Naive thymus-derived CD4-positive, alpha-beta T cell (primary cell): Measurements from ENCODE around the gene GTPBP4. TPM values are rescaled to one million over a fixed set of nuclear protein-coding genes. Genes with fewer than 3 reads are reported as not detected.

ENCODE experiments used
- ATAC-seq: fragments of 150-1000 bp; cut with Tn5 transposase; 2 replicates; pipeline ENCODE4 v1.10.0; 2021; ENCODE audit warnings: mild to moderate bottlenecking, moderate library complexity
- CTCF ChIA-PET: fragments of 350-600 bp; sonication (Branson Sonifier 250); formaldehyde crosslinking; loops from one replicate; lab custom pipeline; 2021; ENCODE audit warnings: antibody characterized with exemption; lab: Charles Lee
- POLR2A ChIA-PET: fragments of 350-600 bp; sonication (Branson Sonifier 250); formaldehyde crosslinking; loops from one replicate; lab custom pipeline; 2021; ENCODE audit warnings: antibody characterized with exemption, inconsistent platforms; lab: Charles Lee
- DNase-seq, 9 donors: peaks; one replicate each; pipeline versions ENCODE4 v3.0.0 to v3.0.0-alpha.2; 2020 to 2022; ENCODE audit warnings: mixed read lengths in 1 of 9
- H3K27ac ChIP-seq: one replicate; pipeline ENCODE4 v1.7.0; 2013; ENCODE audit warnings: mild to moderate bottlenecking, low read depth, low read length, moderate library complexity
- H3K27me3 ChIP-seq, 2 donors: one replicate each; pipeline ENCODE4 v1.7.0; 2013; ENCODE audit warnings: low read length in 2 of 2, mild to moderate bottlenecking in 2 of 2, moderate library complexity in 2 of 2; ENCODE audit not compliant: control insufficient read depth in 2 of 2, insufficient read depth in 2 of 2
- H3K36me3 ChIP-seq, 3 experiments: 1 replicate in 2 of 3; 2 replicates in 1 of 3; pipeline ENCODE4 v1.7.0; 2013; ENCODE audit warnings: low read length in 3 of 3, mild to moderate bottlenecking in 3 of 3, moderate library complexity in 1 of 3; ENCODE audit not compliant: insufficient read depth in 3 of 3, control insufficient read depth in 2 of 3
- H3K4me1 ChIP-seq, 2 donors: one replicate each; pipeline ENCODE4 v1.7.0; 2013; ENCODE audit warnings: low read length in 2 of 2, mild to moderate bottlenecking in 2 of 2, moderate library complexity in 1 of 2; ENCODE audit not compliant: control insufficient read depth in 2 of 2, insufficient read depth in 2 of 2
- H3K4me3 ChIP-seq: 2 replicates; pipeline ENCODE4 v1.7.0; 2013; ENCODE audit warnings: mild to moderate bottlenecking, low read length
- H3K9me3 ChIP-seq, 3 experiments: 1 replicate in 2 of 3; 2 replicates in 1 of 3; pipeline ENCODE4 v1.7.0; 2013; ENCODE audit warnings: low read length in 3 of 3; ENCODE audit not compliant: control insufficient read depth in 2 of 3
- H3K27ac Mint-ChIP-seq, 9 donors: one replicate each; pipeline ENCODE4 v1.8.0; 2020 to 2022; ENCODE audit warnings: mixed read lengths in 9 of 9, mild to moderate bottlenecking in 8 of 9, moderate library complexity in 5 of 9, inconsistent platforms in 2 of 9
- H3K27me3 Mint-ChIP-seq, 5 donors: one replicate each; pipeline ENCODE4 v1.8.0; 2021 to 2022; ENCODE audit warnings: mixed read lengths in 5 of 5, mild to moderate bottlenecking in 1 of 5
- H3K36me3 Mint-ChIP-seq, 5 donors: one replicate each; pipeline ENCODE4 v1.8.0; 2020 to 2022; ENCODE audit warnings: mixed read lengths in 5 of 5, mild to moderate bottlenecking in 3 of 5, inconsistent platforms in 1 of 5
- H3K4me1 Mint-ChIP-seq, 7 donors: one replicate each; pipeline ENCODE4 v1.8.0; 2020 to 2022; ENCODE audit warnings: mixed read lengths in 7 of 7, mild to moderate bottlenecking in 3 of 7, inconsistent platforms in 1 of 7
- H3K4me3 Mint-ChIP-seq, 10 donors: one replicate each; pipeline ENCODE4 v1.8.0; 2020 to 2022; ENCODE audit warnings: mild to moderate bottlenecking in 10 of 10, mixed read lengths in 10 of 10, moderate library complexity in 6 of 10, inconsistent platforms in 2 of 10
- H3K9me3 Mint-ChIP-seq, 11 donors: one replicate each; pipeline ENCODE4 v1.8.0; 2020 to 2022; ENCODE audit warnings: mixed read lengths in 11 of 11, mild to moderate bottlenecking in 4 of 11, inconsistent platforms in 1 of 11, moderate library complexity in 1 of 11
- intact Hi-C, 2 donors: fragments of 100-400 bp; cut with micrococcal nuclease; formaldehyde crosslinking; loops; one replicate each; pipeline ENCODE4 v1.15.1; 2023
- polyA plus RNA-seq, 2 donors: library from polyadenylated mRNA; unstranded; fragments of 300-500 nt; fragmentation: Illumina TruSeq; gene quantifications; one replicate each; pipeline ENCODE4 v1.2.3, GENCODE V29; 2021
- total RNA-seq, 6 experiments: library from RNA in 5 of 6; stranded (reverse) in 5 of 6; gene quantifications; 1 replicate in 5 of 6; 2 replicates in 1 of 6; pipeline ENCODE4 v1.2.3 and lab custom pipeline; 2021 to 2026

Gene GTPBP4
- total and polyA plus RNA-seq, 7 experiments from 2014 or later, result 17.4 to 81.8 (median 42.2) TPM

DNA sequence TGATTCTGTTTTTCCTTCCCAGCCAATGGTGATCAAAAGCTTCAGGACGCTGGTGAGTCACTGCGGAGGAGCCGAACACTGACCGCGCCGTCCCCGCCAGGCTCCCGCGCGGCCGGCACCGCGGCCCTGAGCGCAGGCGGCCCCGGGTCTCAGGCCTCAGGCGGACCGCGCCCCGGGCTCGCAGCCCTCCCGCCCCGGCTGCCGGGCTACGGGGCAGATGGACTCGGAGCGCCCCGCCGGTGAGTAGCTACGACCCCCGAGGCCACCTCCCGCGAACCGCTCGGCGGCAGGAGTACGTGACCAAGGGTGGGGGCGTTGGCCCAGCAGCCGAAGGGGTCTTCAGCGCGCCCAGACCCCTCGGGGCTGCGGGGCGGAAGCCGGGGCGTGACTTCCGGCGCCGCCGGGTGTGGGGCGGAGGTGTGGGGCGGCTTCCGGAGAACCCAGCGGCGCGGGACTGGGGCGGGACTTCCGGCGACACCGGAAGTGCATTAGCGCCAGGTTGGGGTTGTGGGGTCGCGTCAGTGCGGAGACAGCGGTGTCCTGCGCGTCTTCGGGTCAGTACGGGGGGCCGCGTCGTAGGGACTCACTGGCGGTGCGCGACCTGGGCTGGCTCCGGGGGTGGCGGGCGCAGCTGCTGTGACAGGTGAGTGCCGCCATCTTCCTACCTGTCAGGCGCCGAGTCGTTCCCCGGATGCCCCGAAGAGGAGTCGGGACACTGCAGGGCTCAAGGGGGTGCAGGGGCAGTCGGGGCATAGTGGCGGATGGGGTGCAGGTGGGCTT is 68.3 kb downstream of the GTPBP4 start, which contains the start of gene WDR37:
Gene WDR37, plus strand, starts transcription at position 60 of the 780 bp plus-strand sequence. CDS start 15,771 bp downstream, outside the sequence.
- no peaks in the 10 kb centered on the region for H3K27me3 Mint-ChIP-seq
- DNase-seq (peak; percentile 79 to 92 (median 87)), ATAC-seq (peak; percentile 95)
- Histone ChIP-seq H3K4me1 (peaks cover 54 to 59% of the 10 kb centered on the region in 2 donors), H3K27ac (peak within 1 kb of the TSS; percentile 88), H3K27me3 (no peaks in the 10 kb centered on the region), H3K4me3 (peak within 1 kb of the TSS; percentile 82), H3K36me3 (peaks cover 0 to 14% (median 0%) of the 10 kb centered on the region in 3 experiments), H3K9me3 (no peaks in the 10 kb centered on the region)
- H3K36me3 Mint-ChIP-seq, result peaks cover 0 to 26% (median 6%) of the 10 kb centered on the region in 5 donors
- ChIA-PET CTCF (no interaction called here), POLR2A (interaction anchor here (0.6 to 1.2 kb wide), 4 partner anchors 8 to 170 kb away, joined by 3 to 6 read pairs (median 3); partner anchors contain the start of gene IDI1)
- intact Hi-C loops, result loop anchor here (1.0 to 5.0 kb wide), 6 partner anchors 8 to 919 kb away; partner anchors contain the start of genes GTPBP4 (in 2 of the 2), LARP4B (in 1 of the 2) and ZMYND11 (in 1 of the 2)
- H3K27ac Mint-ChIP-seq, result peak within 1 kb of the TSS; percentile 90 to 99 (median 93)
- peaks cover 52 to 90% (median 82%) of the 10 kb centered on the region in 7 donors for H3K4me1 Mint-ChIP-seq
- peak within 1 kb of the TSS; percentile 91 to 99 (median 94) for H3K4me3 Mint-ChIP-seq
- no peaks in the 10 kb centered on the region for H3K9me3 Mint-ChIP-seq

DNA sequence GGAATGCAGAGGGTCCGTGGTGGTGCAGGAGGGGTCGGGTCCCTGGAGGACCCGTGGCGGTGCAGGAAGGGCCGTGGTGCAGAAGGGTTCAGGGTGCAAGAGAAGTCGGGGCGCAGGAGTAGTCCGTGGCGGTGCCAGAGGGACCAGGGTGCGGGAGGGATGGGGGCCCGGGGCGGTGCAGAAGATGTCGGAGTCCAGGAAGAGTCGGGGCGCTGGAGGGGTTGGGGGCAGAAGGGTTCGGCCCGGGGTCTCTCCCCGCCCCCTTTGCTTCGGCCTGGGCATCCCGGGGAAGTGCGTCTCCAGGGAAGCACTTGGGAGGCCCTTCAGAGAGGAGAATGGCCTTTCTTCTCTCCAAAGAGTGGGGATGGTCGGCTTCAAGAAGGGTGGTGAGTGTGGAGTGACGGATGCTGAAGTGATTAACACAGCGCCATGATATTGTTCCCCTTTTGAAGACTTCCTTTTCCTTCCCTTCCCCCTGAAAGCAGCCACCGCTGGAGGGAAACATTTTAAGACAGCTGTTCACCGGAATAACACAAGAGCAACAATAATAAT is 68.9 kb downstream of the GTPBP4 start:
- Mint-ChIP-seq H3K9me3 (no peaks in the 10 kb centered on the region), H3K4me3 (peak overlapping the region; percentile 89 to 99 (median 94)), H3K4me1 (peaks cover 54 to 90% (median 83%) of the 10 kb centered on the region in 7 donors), H3K27me3 (no peaks in the 10 kb centered on the region), H3K36me3 (peaks cover 0 to 28% (median 4%) of the 10 kb centered on the region in 5 donors), H3K27ac (peak overlapping the region; percentile 90 to 99 (median 93))
- DNase-seq (no peak), ATAC-seq (peak; percentile 30)
- POLR2A ChIA-PET, result interaction anchor here (0.7 to 1.3 kb wide), 3 partner anchors 8 to 131 kb away, joined by 3 to 4 read pairs (median 3); partner anchors contain the start of gene IDI1
- Histone ChIP-seq H3K27me3 (no peaks in the 10 kb centered on the region), H3K27ac (peak overlapping the region; percentile 88), H3K4me1 (peaks cover 59 to 60% of the 10 kb centered on the region in 2 donors), H3K4me3 (peak overlapping the region; percentile 82), H3K9me3 (no peaks in the 10 kb centered on the region), H3K36me3 (peaks cover 0 to 14% (median 0%) of the 10 kb centered on the region in 3 experiments)
- CTCF ChIA-PET, result no interaction called here
- intact Hi-C loops, result loop anchor here in 1 of 2 donors (2.0 to 5.0 kb wide), 3 partner anchors 14 to 920 kb away; partner anchors contain the start of gene ZMYND11

DNA sequence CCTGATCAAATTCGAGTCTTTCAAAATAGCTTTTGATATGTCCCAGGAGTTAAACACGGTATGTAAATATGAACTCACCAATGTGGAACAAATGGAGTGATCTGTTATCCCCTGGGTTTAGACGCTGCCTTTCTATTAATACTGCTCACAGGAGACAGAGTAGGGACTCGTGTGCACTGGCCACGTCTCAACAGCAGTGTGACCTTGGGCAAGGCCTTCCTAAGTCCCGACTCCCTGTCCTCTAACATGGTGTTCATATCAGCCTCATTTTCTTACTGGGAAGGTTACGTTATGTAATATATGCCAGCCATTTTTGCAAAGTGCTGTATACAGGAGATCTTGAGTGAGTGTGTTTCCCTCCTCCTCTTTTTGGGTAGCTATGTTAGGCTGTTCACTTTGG is 69.8 kb downstream of the GTPBP4 start:
- ATAC-seq, result no peak
- no peaks in the 10 kb centered on the region for H3K9me3 ChIP-seq
- intact Hi-C loops, result loop anchor here in 1 of 2 donors (5.0 kb wide), 1 partner anchor 921 kb away; the partner anchor contains the start of gene ZMYND11
- Mint-ChIP-seq H3K4me1 (peaks cover 57 to 90% (median 83%) of the 10 kb centered on the region in 7 donors), H3K27me3 (no peaks in the 10 kb centered on the region), H3K9me3 (no peaks in the 10 kb centered on the region), H3K27ac (peak overlapping the region; percentile 90 to 99 (median 93)), H3K4me3 (peak overlapping the region; percentile 89 to 99 (median 94)), H3K36me3 (peaks cover 0 to 26% (median 0%) of the 10 kb centered on the region in 5 donors)
- H3K27me3 ChIP-seq, result no peaks in the 10 kb centered on the region
- H3K4me1 ChIP-seq, result peaks cover 65 to 68% of the 10 kb centered on the region in 2 donors
- H3K27ac ChIP-seq, result no peak overlapping the region
- ChIA-PET POLR2A (interaction anchor here (0.7 to 1.3 kb wide), 2 partner anchors 14 to 132 kb away, joined by 3 to 4 read pairs; no protein-coding TSS in a partner anchor), CTCF (no interaction called here)
- DNase-seq, result no peak
- H3K36me3 ChIP-seq, result peaks cover 0 to 8% (median 0%) of the 10 kb centered on the region in 3 experiments
- peak overlapping the region; percentile 82 for H3K4me3 ChIP-seq

DNA sequence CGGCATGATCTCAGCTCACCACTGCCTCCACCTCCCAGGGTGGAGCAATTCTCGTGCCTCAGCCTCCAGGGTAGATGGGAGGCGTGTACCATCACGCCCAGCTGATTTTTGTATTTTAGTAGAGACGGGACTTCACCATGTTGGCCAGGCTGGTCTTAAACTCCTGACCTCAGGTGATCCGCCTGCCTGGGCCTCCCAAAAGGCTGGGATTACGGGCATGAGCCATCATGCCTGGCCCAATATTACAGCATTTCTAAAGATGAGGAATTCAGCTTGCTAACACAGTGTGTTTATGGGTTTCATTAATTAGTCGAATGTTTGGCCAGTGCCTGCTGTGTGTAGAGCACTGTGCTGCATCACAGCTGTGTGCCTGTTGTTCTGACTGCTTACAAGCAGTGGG is 71.7 kb downstream of the GTPBP4 start:
- POLR2A ChIA-PET, result interaction anchor here (1.0 to 1.5 kb wide), 2 partner anchors 11 to 15 kb away, joined by 3 to 13 read pairs; partner anchors contain the start of gene IDI1
- Histone ChIP-seq H3K36me3 (peaks cover 0 to 8% (median 0%) of the 10 kb centered on the region in 3 experiments), H3K27ac (no peak overlapping the region), H3K9me3 (no peaks in the 10 kb centered on the region), H3K4me3 (no peak overlapping the region), H3K4me1 (peaks cover 67 to 76% of the 10 kb centered on the region in 2 donors), H3K27me3 (no peaks in the 10 kb centered on the region)
- Mint-ChIP-seq H3K27ac (peak overlapping the region in 8 of 9 donors; percentile 55 to 99 (median 86)), H3K27me3 (no peaks in the 10 kb centered on the region), H3K4me1 (peaks cover 63 to 90% (median 83%) of the 10 kb centered on the region in 7 donors), H3K36me3 (peaks cover 0 to 30% (median 5%) of the 10 kb centered on the region in 5 donors), H3K4me3 (peak overlapping the region in 7 of 10 donors; percentile 11 to 81 (median 45)), H3K9me3 (no peaks in the 10 kb centered on the region)
- intact Hi-C loops, result loop anchor here in 1 of 2 donors (5.0 kb wide), 1 partner anchor 923 kb away; the partner anchor contains the start of gene ZMYND11
- CTCF ChIA-PET, result interaction anchor here (0.7 to 1.1 kb wide), 2 partner anchors 9 to 15 kb away, joined by 3 read pairs; no protein-coding TSS in a partner anchor
- DNase-seq, result no peak
- no peak for ATAC-seq

DNA sequence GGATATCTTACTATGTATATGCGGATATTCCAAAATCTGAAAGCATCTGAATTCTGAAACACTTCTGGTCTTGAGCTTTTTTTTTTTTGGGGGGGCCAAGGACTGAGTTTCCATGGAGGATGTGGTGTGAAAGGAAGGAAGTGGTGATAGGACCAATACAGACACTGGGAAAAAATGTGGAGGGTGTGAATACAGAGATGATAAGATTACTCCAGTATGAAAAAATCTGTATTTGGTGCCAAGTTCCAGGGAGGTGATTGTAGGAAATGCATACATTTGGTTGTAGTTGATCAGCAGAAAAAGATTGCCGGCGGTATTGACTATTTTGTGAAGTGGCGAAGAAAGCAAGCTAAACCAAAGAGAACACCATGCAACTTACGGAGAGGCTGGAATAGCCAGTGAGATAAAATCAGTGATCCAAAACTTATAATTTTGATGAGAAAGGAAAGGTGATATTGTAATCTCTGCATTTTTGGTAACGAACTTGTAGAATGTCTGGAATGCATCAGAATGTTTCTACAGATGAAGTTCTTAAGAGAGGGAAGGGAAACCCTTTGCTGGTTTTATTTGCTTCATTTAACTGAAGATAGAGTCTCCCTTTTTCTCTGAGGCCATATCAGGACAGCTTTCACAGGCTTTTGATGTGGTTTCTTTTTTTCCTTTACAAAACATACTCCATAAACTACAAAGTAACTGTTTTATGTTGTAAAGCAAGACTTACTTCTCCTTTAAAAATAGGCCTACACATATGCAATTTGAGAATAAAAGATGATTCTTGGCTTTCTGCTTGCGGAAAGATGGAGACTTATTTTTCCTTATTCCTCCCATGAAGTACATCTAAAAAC is 73.9 kb downstream of the GTPBP4 start:
- ChIA-PET CTCF (interaction anchor here (0.7 kb wide), 1 partner anchor 12 kb away, joined by 6 read pairs; no protein-coding TSS in a partner anchor), POLR2A (interaction anchor here (0.6 to 1.4 kb wide), 7 partner anchors 9 to 74 kb away, joined by 3 to 8 read pairs (median 3); partner anchors contain the start of genes GTPBP4 and IDI1)

More for the DNA sequence above, 73.9 kb downstream of the GTPBP4 start:
- DNase-seq, result peak in 4 of 9 donors; percentile 23 to 65 (median 38)
- ATAC-seq, result peak; percentile 46
- Mint-ChIP-seq H3K4me3 (peak overlapping the region; percentile 62 to 81 (median 76)), H3K27ac (peak overlapping the region; percentile 58 to 99 (median 90)), H3K9me3 (no peaks in the 10 kb centered on the region), H3K27me3 (no peaks in the 10 kb centered on the region), H3K36me3 (peaks cover 0 to 21% (median 6%) of the 10 kb centered on the region in 5 donors), H3K4me1 (peaks cover 67 to 98% (median 92%) of the 10 kb centered on the region in 7 donors)
- intact Hi-C loops, result loop anchor here in 1 of 2 donors (2.0 kb wide), 1 partner anchor 13 kb away; the partner anchor contains the start of gene IDI1
- Histone ChIP-seq H3K4me3 (peak overlapping the region; percentile 29), H3K4me1 (peaks cover 62 to 72% of the 10 kb centered on the region in 2 donors), H3K27me3 (no peaks in the 10 kb centered on the region), H3K9me3 (no peaks in the 10 kb centered on the region), H3K27ac (peak overlapping the region; percentile 73), H3K36me3 (no peaks in the 10 kb centered on the region)
